ENCODE data around the gene CAPN11.

The CAPN11 gene

GRCh38 chr6:44119704-44120262 lies 38.8 kb upstream of the CAPN11 start:
- H3K4me1 ChIP-seq (ENCODE audit: control insufficient read depth, insufficient read depth, low read length) = peaks cover 16% of the 10 kb centered on the region
- H3K4me3 ChIP-seq (ENCODE audit: low read length in 2 of 2) = no peak overlapping the region
- peaks cover 0 to 5% of the 10 kb centered on the region in 2 donors for H3K36me3 ChIP-seq (ENCODE audit: control insufficient read depth in 2 of 2, insufficient read depth in 2 of 2, low read length in 2 of 2)
- no peak overlapping the region for H3K9ac ChIP-seq (ENCODE audit: low read length in 2 of 2)
- H3K9me3 ChIP-seq (ENCODE audit: control insufficient read depth in 2 of 2, low read length in 2 of 2) = no peaks in the 10 kb centered on the region
- H3K27ac ChIP-seq (ENCODE audit: low read length) = peak overlapping the region; percentile 31
- no peaks in the 10 kb centered on the region for H3K27me3 ChIP-seq (ENCODE audit: control insufficient read depth in 1 of 2, insufficient read depth in 2 of 2, low read length in 2 of 2)

- Histone ChIP-seq H3K36me3 (ENCODE audit: control insufficient read depth in 2 of 2, insufficient read depth in 2 of 2, low read length in 2 of 2) (no peaks in the 10 kb centered on the region), H3K27ac (ENCODE audit: low read length) (no peak overlapping the region), H3K4me1 (ENCODE audit: control insufficient read depth, insufficient read depth, low read length) (peaks cover 16% of the 10 kb centered on the region), H3K9me3 (ENCODE audit: control insufficient read depth in 2 of 2, low read length in 2 of 2) (no peaks in the 10 kb centered on the region), H3K27me3 (ENCODE audit: control insufficient read depth in 1 of 2, insufficient read depth in 2 of 2, low read length in 2 of 2) (no peaks in the 10 kb centered on the region), H3K4me3 (ENCODE audit: low read length in 2 of 2) (no peak overlapping the region), H3K9ac (ENCODE audit: low read length in 2 of 2) (no peak overlapping the region)
Observed at GRCh38 chr6:44120692-44121443, 37.8 kb upstream of the CAPN11 start.

- H3K4me3 ChIP-seq (ENCODE audit: low read length in 2 of 2) = no peak overlapping the region
- H3K36me3 ChIP-seq (ENCODE audit: control insufficient read depth in 2 of 2, insufficient read depth in 2 of 2, low read length in 2 of 2) = no peaks in the 10 kb centered on the region
- H3K27me3 ChIP-seq (ENCODE audit: control insufficient read depth in 1 of 2, insufficient read depth in 2 of 2, low read length in 2 of 2) = no peaks in the 10 kb centered on the region
- H3K4me1 ChIP-seq (ENCODE audit: control insufficient read depth, insufficient read depth, low read length) = peaks cover 17% of the 10 kb centered on the region
- no peaks in the 10 kb centered on the region for H3K9me3 ChIP-seq (ENCODE audit: control insufficient read depth in 2 of 2, low read length in 2 of 2)
- no peak overlapping the region for H3K9ac ChIP-seq (ENCODE audit: low read length in 2 of 2)
- H3K27ac ChIP-seq (ENCODE audit: low read length) = no peak overlapping the region
Observed at GRCh38 chr6:44122801-44123200, 35.8 kb upstream of the CAPN11 start.

- no peaks in the 10 kb centered on the region for H3K36me3 ChIP-seq (ENCODE audit: control insufficient read depth in 2 of 2, insufficient read depth in 2 of 2, low read length in 2 of 2)
- no peak overlapping the region for H3K4me3 ChIP-seq (ENCODE audit: low read length in 2 of 2)
- H3K9me3 ChIP-seq (ENCODE audit: control insufficient read depth in 2 of 2, low read length in 2 of 2) = no peaks in the 10 kb centered on the region
- H3K4me1 ChIP-seq (ENCODE audit: control insufficient read depth, insufficient read depth, low read length) = peaks cover 21% of the 10 kb centered on the region
- no peak overlapping the region for H3K9ac ChIP-seq (ENCODE audit: low read length in 2 of 2)
- H3K27ac ChIP-seq (ENCODE audit: low read length) = no peak overlapping the region
- H3K27me3 ChIP-seq (ENCODE audit: control insufficient read depth in 1 of 2, insufficient read depth in 2 of 2, low read length in 2 of 2) = no peaks in the 10 kb centered on the region
Observed at GRCh38 chr6:44123544-44123943, 35.1 kb upstream of the CAPN11 start.

- H3K27me3 ChIP-seq (ENCODE audit: control insufficient read depth in 1 of 2, insufficient read depth in 2 of 2, low read length in 2 of 2) = no peaks in the 10 kb centered on the region
- H3K4me1 ChIP-seq (ENCODE audit: control insufficient read depth, insufficient read depth, low read length) = peaks cover 20% of the 10 kb centered on the region
- peak overlapping the region; percentile 63 to 85 for H3K4me3 ChIP-seq (ENCODE audit: low read length in 2 of 2)
- no peaks in the 10 kb centered on the region for H3K9me3 ChIP-seq (ENCODE audit: control insufficient read depth in 2 of 2, low read length in 2 of 2)
- H3K27ac ChIP-seq (ENCODE audit: low read length) = peak overlapping the region; percentile 18
- H3K36me3 ChIP-seq (ENCODE audit: control insufficient read depth in 2 of 2, insufficient read depth in 2 of 2, low read length in 2 of 2) = no peaks in the 10 kb centered on the region
- peak overlapping the region; percentile 77 to 78 for H3K9ac ChIP-seq (ENCODE audit: low read length in 2 of 2)
Observed at GRCh38 chr6:44126320-44127149, 32.1 kb upstream of the CAPN11 start.

- peak within 1 kb of the TSS; percentile 63 to 85 for H3K4me3 ChIP-seq (ENCODE audit: low read length in 2 of 2)
- no peaks in the 10 kb centered on the region for H3K27me3 ChIP-seq (ENCODE audit: control insufficient read depth in 1 of 2, insufficient read depth in 2 of 2, low read length in 2 of 2)
- no peaks in the 10 kb centered on the region for H3K9me3 ChIP-seq (ENCODE audit: control insufficient read depth in 2 of 2, low read length in 2 of 2)
- H3K27ac ChIP-seq (ENCODE audit: low read length) = peak within 1 kb of the TSS; percentile 31
- H3K4me1 ChIP-seq (ENCODE audit: control insufficient read depth, insufficient read depth, low read length) = peaks cover 20% of the 10 kb centered on the region
- H3K36me3 ChIP-seq (ENCODE audit: control insufficient read depth in 2 of 2, insufficient read depth in 2 of 2, low read length in 2 of 2) = no peaks in the 10 kb centered on the region
- H3K9ac ChIP-seq (ENCODE audit: low read length in 2 of 2) = peak within 1 kb of the TSS; percentile 77 to 78
Observed at GRCh38 chr6:44127186-44128019, 31.2 kb upstream of the CAPN11 start, which contains the start of the genes MRPL14 and TMEM63B. TSS of gene MRPL14 (minus strand) at chr6:44127452. CDS start at chr6:44116611, 10,841 bp downstream. TSS of gene TMEM63B (plus strand) at chr6:44127554. CDS start at chr6:44134585, 7,031 bp downstream.

GRCh38 chr6:44128020-44128917 lies 30.4 kb upstream of the CAPN11 start:
- Histone ChIP-seq H3K27ac (ENCODE audit: low read length) (peak overlapping the region; percentile 31), H3K9me3 (ENCODE audit: control insufficient read depth in 2 of 2, low read length in 2 of 2) (no peaks in the 10 kb centered on the region), H3K9ac (ENCODE audit: low read length in 2 of 2) (peak overlapping the region; percentile 62), H3K27me3 (ENCODE audit: control insufficient read depth in 1 of 2, insufficient read depth in 2 of 2, low read length in 2 of 2) (no peaks in the 10 kb centered on the region), H3K4me1 (ENCODE audit: control insufficient read depth, insufficient read depth, low read length) (peaks cover 23% of the 10 kb centered on the region), H3K36me3 (ENCODE audit: control insufficient read depth in 2 of 2, insufficient read depth in 2 of 2, low read length in 2 of 2) (no peaks in the 10 kb centered on the region), H3K4me3 (ENCODE audit: low read length in 2 of 2) (peak overlapping the region; percentile 62 to 79)

- no peaks in the 10 kb centered on the region for H3K36me3 ChIP-seq (ENCODE audit: control insufficient read depth in 2 of 2, insufficient read depth in 2 of 2, low read length in 2 of 2)
- peaks cover 31% of the 10 kb centered on the region for H3K4me1 ChIP-seq (ENCODE audit: control insufficient read depth, insufficient read depth, low read length)
- H3K9ac ChIP-seq (ENCODE audit: low read length in 2 of 2) = peak overlapping the region in 1 of 2 donors; percentile 21
- no peak overlapping the region for H3K27ac ChIP-seq (ENCODE audit: low read length)
- H3K4me3 ChIP-seq (ENCODE audit: low read length in 2 of 2) = no peak overlapping the region
- H3K9me3 ChIP-seq (ENCODE audit: control insufficient read depth in 2 of 2, low read length in 2 of 2) = no peaks in the 10 kb centered on the region
- no peaks in the 10 kb centered on the region for H3K27me3 ChIP-seq (ENCODE audit: control insufficient read depth in 1 of 2, insufficient read depth in 2 of 2, low read length in 2 of 2)
Observed at GRCh38 chr6:44129841-44130322, 28.7 kb upstream of the CAPN11 start.

- no peaks in the 10 kb centered on the region for H3K9me3 ChIP-seq (ENCODE audit: control insufficient read depth in 2 of 2, low read length in 2 of 2)
- H3K27me3 ChIP-seq (ENCODE audit: control insufficient read depth in 1 of 2, insufficient read depth in 2 of 2, low read length in 2 of 2) = no peaks in the 10 kb centered on the region
- peaks cover 23% of the 10 kb centered on the region for H3K4me1 ChIP-seq (ENCODE audit: control insufficient read depth, insufficient read depth, low read length)
- H3K4me3 ChIP-seq (ENCODE audit: low read length in 2 of 2) = no peak overlapping the region
- H3K27ac ChIP-seq (ENCODE audit: low read length) = no peak overlapping the region
- H3K9ac ChIP-seq (ENCODE audit: low read length in 2 of 2) = no peak overlapping the region
- H3K36me3 ChIP-seq (ENCODE audit: control insufficient read depth in 2 of 2, insufficient read depth in 2 of 2, low read length in 2 of 2) = peaks cover 0 to 6% of the 10 kb centered on the region in 2 donors
Observed at GRCh38 chr6:44131892-44132291, 26.7 kb upstream of the CAPN11 start.
